Mesendoderm (in vitro differentiated cells): ENCODE data around the gene PACSIN2.

Source experiments
- DNase-seq: peaks from one replicate; pipeline ENCODE4 v3.0.0; 2013
- H2AK5ac ChIP-seq: 2 replicates; pipeline ENCODE4 v1.6.1; 2013; ENCODE audit warnings: low read length, inconsistent platforms
- H2BK120ac ChIP-seq: 2 replicates; pipeline ENCODE4 v1.6.1; 2013; ENCODE audit warnings: low read depth, mild to moderate bottlenecking, low read length, moderate library complexity, mixed read lengths
- H2BK15ac ChIP-seq: replicated peaks from 2 replicates; pipeline ENCODE4 v1.6.1; 2013; ENCODE audit warnings: low read depth, mild to moderate bottlenecking, moderate library complexity
- H2BK5ac ChIP-seq: 2 replicates; pipeline ENCODE4 v1.6.1; 2013; ENCODE audit warnings: low read length, inconsistent platforms
- H3K18ac ChIP-seq: 2 replicates; pipeline ENCODE4 v1.6.1; 2013; ENCODE audit warnings: mild to moderate bottlenecking, low read length, mixed read lengths
- H3K23ac ChIP-seq: one replicate; pipeline ENCODE4 v1.6.1; 2013; ENCODE audit warnings: low read length
- H3K27ac ChIP-seq: 2 replicates; pipeline ENCODE4 v1.5.1; 2013; ENCODE audit warnings: low read depth, mild to moderate bottlenecking, inconsistent platforms, low read length, moderate library complexity
- H3K27me3 ChIP-seq: 2 replicates; pipeline ENCODE4 v1.6.1; 2013; ENCODE audit warnings: low read length, control low read depth, mild to moderate bottlenecking, inconsistent platforms; ENCODE audit not compliant: insufficient read depth, poor library complexity
- H3K36me3 ChIP-seq: 2 replicates; pipeline ENCODE4 v1.6.1; 2013; ENCODE audit warnings: low read length, inconsistent platforms; ENCODE audit not compliant: control insufficient read depth, insufficient read depth
- H3K4ac ChIP-seq: one replicate; pipeline ENCODE4 v1.6.1; 2013; ENCODE audit warnings: low read depth, mild to moderate bottlenecking, low read length, moderate library complexity
- H3K4me1 ChIP-seq: 2 replicates; pipeline ENCODE4 v1.6.1; 2013; ENCODE audit warnings: low read depth, low read length, inconsistent platforms; ENCODE audit not compliant: control insufficient read depth
- H3K4me2 ChIP-seq: 2 replicates; pipeline ENCODE4 v1.6.1; 2013; ENCODE audit warnings: low read length
- H3K4me3 ChIP-seq: 2 replicates; pipeline ENCODE4 v1.5.1; 2013; ENCODE audit warnings: mild to moderate bottlenecking, low read length
- H3K56ac ChIP-seq: one replicate; pipeline ENCODE4 v1.6.1; 2013; ENCODE audit warnings: low read length
- H3K79me1 ChIP-seq: 2 replicates; pipeline ENCODE4 v1.6.1; 2013; ENCODE audit warnings: low read length, inconsistent platforms
- H3K79me2 ChIP-seq: 2 replicates; pipeline ENCODE4 v1.6.1; 2013; ENCODE audit warnings: mild to moderate bottlenecking, low read length; ENCODE audit not compliant: control insufficient read depth, insufficient read depth
- H3K9ac ChIP-seq: 2 replicates; pipeline ENCODE4 v1.6.1; 2013; ENCODE audit warnings: low read length, inconsistent platforms
- H4K5ac ChIP-seq: one replicate; pipeline ENCODE4 v1.6.1; 2013; ENCODE audit warnings: low read length
- H4K8ac ChIP-seq: one replicate; pipeline ENCODE4 v1.6.1; 2013; ENCODE audit warnings: low read depth, mild to moderate bottlenecking, control low read depth, low read length, moderate library complexity
- WGBS: extraction: QIAGEN DNeasy Blood & Tissue Kit; methylation state at CpG from one replicate; pipeline ENCODE4 v1.1.7; 2013; ENCODE audit warnings: low lambda C conversion rate, missing lambda C conversion rate; ENCODE audit not compliant: insufficient coverage; ENCODE audit errors: extremely low coverage; 5-methylcytosine and 5-hydroxymethylcytosine counted together

PACSIN2 gene

DNA sequence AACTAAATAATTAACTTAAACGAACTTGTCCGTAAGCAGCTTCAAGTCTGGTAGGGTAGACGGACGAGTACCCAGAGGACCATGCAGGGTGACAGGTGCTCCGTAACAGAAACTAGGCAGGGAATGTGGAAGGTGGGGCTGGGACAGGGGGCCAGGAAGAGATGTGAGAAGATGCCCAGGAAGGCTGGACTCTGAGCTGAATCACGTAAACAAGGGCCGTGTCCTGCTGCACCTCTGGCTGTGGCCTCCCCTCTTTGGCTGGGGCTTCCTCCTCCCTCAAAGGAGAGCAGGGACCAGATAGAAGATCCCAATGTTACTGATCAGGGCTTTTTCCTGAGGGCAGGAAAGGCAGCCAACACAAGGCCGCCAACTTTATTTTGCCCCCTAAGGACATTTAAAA lies 47.9 kb downstream of the PACSIN2 start:
- Histone ChIP-seq H3K56ac (no peak overlapping the region), H3K79me2 (peaks cover 29% of the 10 kb centered on the region), H3K23ac (no peak overlapping the region), H3K4me1 (peaks cover 16% of the 10 kb centered on the region), H3K4ac (no peak overlapping the region), H4K5ac (no peak overlapping the region), H3K9ac (no peak overlapping the region), H2BK120ac (no peak overlapping the region), H2BK15ac (no peak overlapping the region), H2AK5ac (no peak overlapping the region), H3K18ac (no peak overlapping the region), H4K8ac (no peak overlapping the region), H3K4me3 (no peak overlapping the region), H3K36me3 (no peaks in the 10 kb centered on the region), H2BK5ac (no peak overlapping the region), H3K79me1 (peaks cover 30% of the 10 kb centered on the region), H3K27me3 (no peaks in the 10 kb centered on the region), H3K4me2 (no peak overlapping the region), H3K27ac (no peak overlapping the region)
- no CpG with 5 or more reads among the region's 8 CpGs for WGBS
- no peak for DNase-seq

DNA sequence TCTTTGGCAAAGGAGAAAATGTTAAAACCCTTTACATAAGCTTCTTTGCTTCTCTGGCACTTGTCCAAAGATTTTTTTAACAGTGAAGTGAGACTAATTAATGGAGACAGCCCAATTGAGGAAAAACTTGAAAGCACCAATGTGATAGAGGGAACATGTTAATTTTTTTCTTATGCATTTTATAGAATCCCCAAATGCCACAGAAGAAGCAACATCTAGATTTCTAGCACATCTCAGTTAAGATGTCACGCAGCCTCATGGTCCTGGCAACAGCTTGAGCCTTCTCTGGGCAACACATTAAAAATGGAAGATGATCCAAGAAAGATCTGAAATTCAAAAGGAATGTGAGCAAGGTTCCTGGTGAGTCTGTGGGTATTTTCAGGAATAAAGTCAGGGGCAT lies 48.5 kb downstream of the PACSIN2 start:
- no peak overlapping the region for H2AK5ac ChIP-seq
- H3K36me3 ChIP-seq: no peaks in the 10 kb centered on the region
- H2BK15ac ChIP-seq: no peak overlapping the region
- H3K56ac ChIP-seq: no peak overlapping the region
- no peak for DNase-seq
- H3K79me1 ChIP-seq: peaks cover 32% of the 10 kb centered on the region
- H3K27ac ChIP-seq: no peak overlapping the region
- no CpG with 5 or more reads among the region's 1 CpG for WGBS
- H3K27me3 ChIP-seq: no peaks in the 10 kb centered on the region
- no peak overlapping the region for H3K18ac ChIP-seq
- no peak overlapping the region for H3K4ac ChIP-seq
- no peak overlapping the region for H3K9ac ChIP-seq
- H4K8ac ChIP-seq: no peak overlapping the region
- peaks cover 31% of the 10 kb centered on the region for H3K79me2 ChIP-seq
- H3K4me1 ChIP-seq: peaks cover 16% of the 10 kb centered on the region
- no peak overlapping the region for H4K5ac ChIP-seq
- H2BK120ac ChIP-seq: no peak overlapping the region
- no peak overlapping the region for H3K23ac ChIP-seq
- no peak overlapping the region for H3K4me2 ChIP-seq
- no peak overlapping the region for H2BK5ac ChIP-seq
- no peak overlapping the region for H3K4me3 ChIP-seq

DNA sequence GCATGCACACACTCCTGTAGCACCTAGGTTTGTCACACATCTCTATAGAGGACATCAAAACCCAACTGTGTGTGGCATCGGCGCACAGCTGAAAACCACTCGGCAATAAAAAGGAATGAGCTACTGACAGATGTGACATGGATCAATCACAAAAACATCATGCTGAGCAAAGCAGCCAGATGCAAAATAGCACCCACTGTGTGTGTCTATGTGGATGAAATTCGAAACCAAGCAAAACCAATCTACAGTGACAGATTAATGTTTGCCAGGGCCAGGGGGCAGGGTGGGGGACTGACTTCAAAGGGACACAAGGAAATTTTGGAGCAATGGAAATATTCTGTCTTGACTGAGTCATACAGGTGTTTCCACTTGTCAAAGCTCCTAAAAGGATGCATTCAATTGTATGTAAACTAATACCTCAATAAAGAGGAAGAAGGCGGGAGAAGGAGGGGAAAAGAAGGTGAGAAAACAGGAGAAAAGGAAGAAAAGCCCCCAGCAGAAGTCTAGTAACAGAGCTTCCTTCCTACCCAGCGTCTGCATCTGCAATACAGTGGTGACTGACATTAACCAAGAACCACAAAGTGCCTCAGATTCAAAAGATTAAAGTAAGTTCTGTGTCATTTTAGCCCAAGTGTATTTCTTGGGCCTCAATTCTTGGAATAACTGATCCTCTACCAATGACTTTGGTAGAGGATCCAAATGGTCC lies 49.8 kb downstream of the PACSIN2 start:
- H3K23ac ChIP-seq: no peak overlapping the region
- H3K18ac ChIP-seq: no peak overlapping the region
- no peak overlapping the region for H3K4me3 ChIP-seq
- peaks cover 31% of the 10 kb centered on the region for H3K79me1 ChIP-seq
- H3K27ac ChIP-seq: no peak overlapping the region
- peaks cover 32% of the 10 kb centered on the region for H3K79me2 ChIP-seq
- H3K4me2 ChIP-seq: no peak overlapping the region
- H2BK5ac ChIP-seq: no peak overlapping the region
- DNase-seq: peak; percentile 29
- no peak overlapping the region for H3K4ac ChIP-seq
- H3K27me3 ChIP-seq: no peaks in the 10 kb centered on the region
- WGBS: no CpG with 5 or more reads among the region's 6 CpGs
- H3K36me3 ChIP-seq: no peaks in the 10 kb centered on the region
- H3K9ac ChIP-seq: no peak overlapping the region
- H2BK15ac ChIP-seq: no peak overlapping the region
- H2AK5ac ChIP-seq: no peak overlapping the region
- no peak overlapping the region for H3K56ac ChIP-seq
- no peak overlapping the region for H4K8ac ChIP-seq
- H3K4me1 ChIP-seq: peaks cover 20% of the 10 kb centered on the region
- no peak overlapping the region for H2BK120ac ChIP-seq
- H4K5ac ChIP-seq: no peak overlapping the region

DNA sequence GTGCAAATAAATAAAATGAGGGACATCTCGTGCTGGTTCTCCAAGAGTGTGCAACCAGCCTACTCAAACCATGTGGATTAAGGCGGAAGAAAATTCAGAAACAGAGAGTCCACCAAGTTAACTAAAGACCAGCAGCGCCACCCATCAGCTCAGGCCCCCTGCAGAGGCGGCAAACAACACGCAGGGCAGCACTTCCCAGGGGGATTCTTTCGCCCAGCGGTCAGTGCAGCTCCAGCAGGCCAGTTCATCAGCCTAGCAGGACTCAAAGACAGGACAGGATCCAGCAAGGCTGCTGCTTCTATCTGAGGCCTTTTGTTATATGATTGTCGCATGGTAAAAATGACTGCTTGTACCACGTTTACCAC lies 51.7 kb downstream of the PACSIN2 start:
- H3K4me2 ChIP-seq: no peak overlapping the region
- no peak overlapping the region for H3K27ac ChIP-seq
- no peak overlapping the region for H3K18ac ChIP-seq
- H3K4ac ChIP-seq: no peak overlapping the region
- H2BK15ac ChIP-seq: no peak overlapping the region
- no peaks in the 10 kb centered on the region for H3K36me3 ChIP-seq
- no peak overlapping the region for H2BK120ac ChIP-seq
- no peak overlapping the region for H4K8ac ChIP-seq
- no peak overlapping the region for H2BK5ac ChIP-seq
- H3K79me2 ChIP-seq: peaks cover 31% of the 10 kb centered on the region
- peaks cover 24% of the 10 kb centered on the region for H3K79me1 ChIP-seq
- no peak overlapping the region for H3K56ac ChIP-seq
- peaks cover 26% of the 10 kb centered on the region for H3K4me1 ChIP-seq
- peak overlapping the region; percentile 60 for H3K23ac ChIP-seq
- no CpG with 5 or more reads among the region's 9 CpGs for WGBS
- no peak overlapping the region for H3K9ac ChIP-seq
- no peaks in the 10 kb centered on the region for H3K27me3 ChIP-seq
- no peak overlapping the region for H3K4me3 ChIP-seq
- H2AK5ac ChIP-seq: no peak overlapping the region
- H4K5ac ChIP-seq: no peak overlapping the region
- DNase-seq: no peak

DNA sequence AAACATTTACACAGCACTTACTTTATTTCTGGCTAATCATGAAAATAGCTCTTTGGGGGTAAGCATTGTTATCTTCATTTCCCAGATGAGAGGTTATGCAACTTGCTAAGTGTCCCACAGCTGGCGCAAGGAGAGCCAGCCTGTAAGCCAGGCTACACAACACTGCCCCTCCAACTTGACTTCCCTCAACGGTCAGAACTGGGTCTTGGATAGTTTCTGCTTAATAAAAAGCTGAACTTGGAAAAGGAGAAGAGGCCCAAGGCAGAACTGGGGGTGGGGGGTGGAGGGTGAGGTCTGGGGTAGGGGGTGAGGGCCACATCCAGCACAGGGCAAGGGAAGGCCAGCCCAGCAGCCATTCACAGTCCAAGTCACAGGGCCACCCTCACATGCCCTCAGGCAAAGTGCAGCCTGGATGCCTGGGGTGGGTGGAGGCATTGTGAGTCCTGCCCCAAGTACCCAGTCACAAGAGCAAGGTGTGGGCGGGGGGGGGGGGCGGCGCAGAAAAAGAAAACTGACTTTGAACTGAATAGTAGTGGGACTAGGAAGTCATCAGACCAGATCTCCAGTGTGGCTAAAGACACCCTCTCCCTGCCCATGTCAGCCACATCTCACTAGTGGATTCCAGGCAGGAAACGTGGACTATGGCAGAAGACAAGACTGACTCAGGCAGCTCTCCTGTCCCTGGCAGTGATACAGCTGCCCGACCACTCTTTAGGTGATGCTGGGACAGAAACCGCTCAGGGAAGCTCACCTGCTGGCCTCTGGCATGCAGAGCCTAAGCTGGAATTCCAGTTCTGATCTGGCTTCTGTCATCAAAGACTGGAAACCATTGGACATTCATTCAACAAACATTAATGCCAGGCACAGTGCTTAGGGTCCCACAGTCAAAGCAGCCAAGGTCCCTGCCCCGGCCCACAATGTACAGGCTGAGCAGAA lies 52.4 kb downstream of the PACSIN2 start:
- Histone ChIP-seq H4K5ac (no peak overlapping the region), H3K4me3 (no peak overlapping the region), H3K27me3 (no peaks in the 10 kb centered on the region), H2BK5ac (no peak overlapping the region), H3K79me1 (peaks cover 24% of the 10 kb centered on the region), H3K4me2 (no peak overlapping the region), H3K27ac (no peak overlapping the region), H3K4ac (no peak overlapping the region), H3K23ac (no peak overlapping the region), H2BK120ac (no peak overlapping the region), H3K56ac (no peak overlapping the region), H3K36me3 (no peaks in the 10 kb centered on the region), H4K8ac (no peak overlapping the region), H3K9ac (no peak overlapping the region), H2AK5ac (no peak overlapping the region), H3K4me1 (peaks cover 26% of the 10 kb centered on the region), H2BK15ac (no peak overlapping the region), H3K79me2 (peaks cover 28% of the 10 kb centered on the region), H3K18ac (peak overlapping the region; percentile 44)
- DNase-seq: peak; percentile 53
- whole genome bisulfite sequencing: no CpG with 5 or more reads among the region's 9 CpGs
